Tibial artery (tissue), 4 donors: ENCODE data around the gene SLC25A51.
"Not testable (repeated sequence)": the region's sequence is repeated elsewhere in the genome, so short reads cannot be mapped to it uniquely, and the experiment has no call there.

Source experiments
- DNase-seq, 2 donors: peaks; one replicate each; pipeline ENCODE4 v3.0.0-alpha.2; 2019
- H3K27ac ChIP-seq, 2 donors: fragments of 200-600 bp; sonication (generic) in 1 of 2; 1 replicate in 1 of 2; 2 replicates in 1 of 2; pipeline ENCODE4 v1.5.1; 2018 to 2019; ENCODE audit warnings: mild to moderate bottlenecking in 1 of 2
- H3K27me3 ChIP-seq, 2 donors: fragments of 200-600 bp; sonication (generic) in 1 of 2; one replicate each; pipeline versions ENCODE4 v1.5.1 to v1.6.0; 2016 to 2019
- H3K36me3 ChIP-seq, 3 donors: fragments of 200-600 bp; sonication (generic) in 2 of 3; one replicate each; pipeline ENCODE4 v1.5.1; 2016 to 2019; ENCODE audit warnings: mild to moderate bottlenecking in 2 of 3
- H3K4me1 ChIP-seq, 4 donors: fragments of 200-600 bp; sonication (generic) in 2 of 4; 1 replicate in 3 of 4; 2 replicates in 1 of 4; pipeline ENCODE4 v1.5.1; 2016 to 2019
- H3K4me3 ChIP-seq, 2 donors: fragments of 200-600 bp; sonication (generic) in 1 of 2; 1 replicate in 1 of 2; 2 replicates in 1 of 2; pipeline ENCODE4 v1.5.1; 2018 to 2019; ENCODE audit warnings: mild to moderate bottlenecking in 2 of 2
- H3K9me3 ChIP-seq, 3 donors: fragments of 200-600 bp; sonication (generic) in 1 of 3; one replicate each; pipeline ENCODE4 v1.5.1; 2016 to 2019
- CTCF ChIP-seq, 2 experiments: fragments of 200-600 bp in 1 of 2; fragments of 450-650 bp in 1 of 2; IDR thresholded peaks; one replicate each; pipeline ENCODE4 v1.5.1; 2017 to 2019; ENCODE audit warnings: antibody characterized with exemption in 2 of 2, mild to moderate bottlenecking in 1 of 2, moderate library complexity in 1 of 2
- intact Hi-C: fragments of 100-400 bp; cut with DNase I; formaldehyde crosslinking; loops from one replicate; pipeline ENCODE4 v1.15.0; 2023; ENCODE audit warnings: low total_unique reads

The SLC25A51 gene

GRCh38 chr9:37897665-37898064 is 6.3 kb downstream of the SLC25A51 start:
- DNase-seq, result no peak
- no peak for TF ChIP-seq CTCF (IDR thresholded peaks at IDR 0.05)
- intact Hi-C loops, result no loop called here
- Histone ChIP-seq H3K4me3 (no peak overlapping the region), H3K27ac (no peak overlapping the region), H3K9me3 (no peaks in the 10 kb centered on the region), H3K27me3 (no peaks in the 10 kb centered on the region), H3K4me1 (peaks cover 0 to 8% (median 7%) of the 10 kb centered on the region in 4 donors), H3K36me3 (peaks cover 47 to 69% (median 52%) of the 10 kb centered on the region in 3 donors)

- no peak overlapping the region for H3K4me3 ChIP-seq
- H3K9me3 ChIP-seq, result no peaks in the 10 kb centered on the region
- no peak overlapping the region for H3K27ac ChIP-seq
- H3K36me3 ChIP-seq, result peaks cover 44 to 62% (median 51%) of the 10 kb centered on the region in 3 donors
- TF ChIP-seq CTCF (IDR thresholded peaks at IDR 0.05), result no peak
- DNase-seq, result no peak
- intact Hi-C loops, result no loop called here
- no peaks in the 10 kb centered on the region for H3K27me3 ChIP-seq
- no peaks in the 10 kb centered on the region for H3K4me1 ChIP-seq
Observed at GRCh38 chr9:37892063-37892462, 11.9 kb downstream of the SLC25A51 start.

- H3K36me3 ChIP-seq, result peaks cover 43 to 58% (median 49%) of the 10 kb centered on the region in 3 donors
- DNase-seq, H3K4me1 ChIP-seq, H3K9me3 ChIP-seq, intact Hi-C loops, H3K27me3 ChIP-seq, H3K27ac ChIP-seq, H3K4me3 ChIP-seq: not testable (repeated sequence)
Observed at GRCh38 chr9:37891042-37891441, 12.9 kb downstream of the SLC25A51 start.

GRCh38 chr9:37889536-37889935 is 14.4 kb downstream of the SLC25A51 start:
- no peak for DNase-seq
- no peak for TF ChIP-seq CTCF (IDR thresholded peaks at IDR 0.05)
- Histone ChIP-seq H3K27ac (no peak overlapping the region), H3K4me3 (no peak overlapping the region), H3K36me3 (peaks cover 34 to 49% (median 48%) of the 10 kb centered on the region in 3 donors), H3K27me3 (no peaks in the 10 kb centered on the region), H3K4me1 (no peaks in the 10 kb centered on the region), H3K9me3 (no peaks in the 10 kb centered on the region)
- intact Hi-C loops, result no loop called here

GRCh38 chr9:37887977-37888583 is 15.8 kb downstream of the SLC25A51 start:
- DNase-seq, H3K27me3 ChIP-seq, H3K4me1 ChIP-seq, H3K4me3 ChIP-seq, H3K9me3 ChIP-seq, intact Hi-C loops, H3K27ac ChIP-seq: not testable (repeated sequence)
- peaks cover 23 to 36% (median 34%) of the 10 kb centered on the region in 3 donors for H3K36me3 ChIP-seq

- DNase-seq, result no peak
- Histone ChIP-seq H3K36me3 (peaks cover 4 to 40% (median 35%) of the 10 kb centered on the region in 3 donors), H3K9me3 (no peaks in the 10 kb centered on the region), H3K4me3 (no peak overlapping the region), H3K4me1 (no peaks in the 10 kb centered on the region), H3K27me3 (no peaks in the 10 kb centered on the region), H3K27ac (no peak overlapping the region)
- intact Hi-C loops, result no loop called here
- TF ChIP-seq CTCF (IDR thresholded peaks at IDR 0.05), result no peak
Observed at GRCh38 chr9:37880916-37881479, 22.9 kb downstream of the SLC25A51 start.
